Measurements from ENCODE around the gene MAML3. TPM values are rescaled to one million over a fixed set of nuclear protein-coding genes. Genes with fewer than 3 reads are reported as not detected.

The MAML3 gene
- total and polyA plus RNA-seq, 12 donors = 1.1 to 4.6 (median 2.6) TPM

GRCh38 chr4:139760567-139760966, 393.4 kb downstream of the MAML3 start:
- no peaks in the 10 kb centered on the region for H3K36me3 ChIP-seq
- intact Hi-C loops (cut with DNase I) = loop anchor here in 5 of 10 donors (5.0 to 10.0 kb wide), 4 partner anchors 54 to 157 kb away; no protein-coding TSS in a partner anchor
- no peaks in the 10 kb centered on the region for H3K27me3 ChIP-seq
- WGBS, 2 donors = 65 to 66% methylated on average over 4 of the region's 4 CpGs
- DNase-seq = no peak
- no peak overlapping the region for H3K4me3 ChIP-seq
- peaks cover 21 to 69% (median 48%) of the 10 kb centered on the region in 9 donors for H3K4me1 ChIP-seq
- ATAC-seq = no peak
- TF ChIP-seq CTCF (IDR thresholded peaks at IDR 0.05) = no peak
- H3K27ac ChIP-seq = peak overlapping the region in 2 of 10 donors; percentile 77 to 89
- H3K9me3 ChIP-seq = no peaks in the 10 kb centered on the region

- intact Hi-C loops (cut with DNase I) = loop anchor here in 1 of 10 donors (10.0 kb wide), 1 partner anchor 116 kb away; no protein-coding TSS in a partner anchor
- Histone ChIP-seq H3K9me3 (no peaks in the 10 kb centered on the region), H3K27ac (no peak overlapping the region), H3K4me1 (peaks cover 13 to 54% (median 37%) of the 10 kb centered on the region in 9 donors), H3K36me3 (no peaks in the 10 kb centered on the region), H3K4me3 (no peak overlapping the region), H3K27me3 (no peaks in the 10 kb centered on the region)
- 93 to 96% methylated on average over 4 of the region's 4 CpGs for WGBS, 2 donors
- ATAC-seq = no peak
- TF ChIP-seq CTCF (IDR thresholded peaks at IDR 0.05) = no peak
- DNase-seq = no peak
These were observed 394.9 kb downstream of the MAML3 start for GRCh38 chr4:139759097-139759496.

GRCh38 chr4:139756391-139757180, 397.4 kb downstream of the MAML3 start:
- intact Hi-C loops (cut with DNase I) = loop anchor here in 1 of 10 donors (10.0 kb wide), 1 partner anchor 118 kb away; no protein-coding TSS in a partner anchor
- Histone ChIP-seq H3K27me3 (no peaks in the 10 kb centered on the region), H3K4me1 (peaks cover 3 to 29% (median 14%) of the 10 kb centered on the region in 9 donors), H3K27ac (no peak overlapping the region), H3K36me3 (no peaks in the 10 kb centered on the region), H3K9me3 (no peaks in the 10 kb centered on the region), H3K4me3 (no peak overlapping the region)
- DNase-seq = no peak
- 68 to 74% methylated on average over 10 of the region's 10 CpGs for WGBS, 2 donors
- TF ChIP-seq CTCF (IDR thresholded peaks at IDR 0.05) = no peak
- peak in 2 of 8 donors; percentile 28 to 61 for ATAC-seq

- Histone ChIP-seq H3K4me1 (peaks cover 0 to 17% (median 0%) of the 10 kb centered on the region in 9 donors), H3K9me3 (no peaks in the 10 kb centered on the region), H3K27ac (no peak overlapping the region), H3K36me3 (no peaks in the 10 kb centered on the region), H3K4me3 (no peak overlapping the region), H3K27me3 (no peaks in the 10 kb centered on the region)
- intact Hi-C loops (cut with DNase I) = loop anchor here in 1 of 10 donors (10.0 kb wide), 1 partner anchor 120 kb away; no protein-coding TSS in a partner anchor
- WGBS, 2 donors = 79 to 88% methylated on average over 12 of the region's 12 CpGs
- TF ChIP-seq CTCF (IDR thresholded peaks at IDR 0.05) = no peak
- ATAC-seq (no peak), DNase-seq (no peak)
These were observed 399.0 kb downstream of the MAML3 start for GRCh38 chr4:139754938-139755337.

Data from heart right ventricle (tissue), 16 donors.